Dermis blood vessel endothelial cell (primary cell): ENCODE measurements around the gene AQP1. TPM values are rescaled to one million over a fixed set of nuclear protein-coding genes. Genes with fewer than 3 reads are reported as not detected.

Source experiments
- DNase-seq: peaks from one replicate; pipeline ENCODE4 v3.0.0; 2010
- total RNA-seq: library from RNA; depleted of rRNA; stranded (reverse); fragments of >200 nt; gene quantifications from 2 replicates; pipeline ENCODE4 v1.2.3, GENCODE V29; 2014

Gene AQP1
- total RNA-seq, 1 donor from 2014 or later = 147 TPM

DNA sequence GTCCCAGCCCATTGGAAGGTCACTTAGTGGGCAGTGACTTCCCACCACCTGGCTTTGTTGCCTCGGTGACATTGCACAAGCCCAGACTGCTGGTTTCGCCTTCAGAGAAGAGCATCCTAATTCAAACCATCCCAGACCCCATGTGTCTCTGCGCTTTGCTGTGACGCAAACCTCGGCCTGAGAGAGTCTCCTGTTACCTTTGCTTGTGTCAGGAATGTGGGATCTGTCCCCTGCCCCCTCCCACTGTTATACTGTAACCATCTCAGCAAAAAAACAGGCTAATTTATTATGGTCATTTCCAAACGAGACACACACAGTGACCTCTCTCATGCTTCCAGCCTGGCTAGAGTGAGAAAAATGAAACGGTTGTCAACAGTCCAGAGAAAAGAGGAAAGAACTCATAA, 25.0 kb upstream of the AQP1 start:
- DNase-seq = no peak

DNA sequence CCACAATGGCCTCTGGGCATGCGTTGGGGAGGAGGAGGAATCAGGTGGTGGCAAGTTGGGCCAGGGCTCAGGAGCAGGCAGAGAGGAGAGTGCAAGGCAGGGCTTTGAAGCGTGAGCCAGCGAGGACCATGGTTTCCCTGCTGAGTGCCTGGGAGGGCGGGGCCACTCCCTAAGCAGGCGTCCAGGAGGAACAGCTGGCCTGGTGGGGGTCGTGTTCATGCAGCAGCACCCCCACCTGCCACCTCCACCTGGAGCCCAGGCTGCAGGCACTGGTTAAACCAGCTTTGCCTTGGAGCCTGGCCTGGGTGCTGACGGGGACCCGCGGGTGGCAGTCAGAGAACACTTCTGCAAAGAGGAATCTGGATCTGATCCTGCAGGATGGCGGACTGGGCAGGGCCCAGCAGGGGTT, 24.2 kb upstream of the AQP1 start:
- DNase-seq = no peak

- DNase-seq = peak; percentile 71
Observed at GRCh38 chr7:30888747-30889146, 22.9 kb upstream of the AQP1 start.

GRCh38 chr7:30890226-30890625, 21.4 kb upstream of the AQP1 start:
- DNase-seq = no peak

GRCh38 chr7:30893357-30893756, 18.3 kb upstream of the AQP1 start:
- DNase-seq = peak; percentile 94

DNA sequence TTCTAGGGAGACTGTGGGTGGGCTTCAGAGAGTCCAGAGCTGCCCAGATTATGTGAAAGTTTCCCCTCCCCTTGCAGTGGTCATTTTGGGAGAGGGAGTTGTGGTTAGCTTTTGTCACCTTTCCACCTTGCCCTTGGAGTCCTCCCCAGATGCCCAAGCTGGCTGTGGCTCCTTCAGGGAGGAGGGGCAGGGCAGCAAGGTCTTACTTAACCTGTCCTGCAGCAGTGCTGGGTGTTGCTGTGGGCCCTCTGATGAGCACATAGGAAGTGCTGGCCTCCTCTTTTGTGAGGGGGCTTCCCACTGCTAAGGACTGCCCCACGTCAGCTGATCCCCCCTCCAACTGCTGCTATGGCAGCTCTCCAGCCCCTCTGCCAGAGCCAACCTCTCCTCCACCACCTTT, 17.6 kb upstream of the AQP1 start:
- DNase-seq = no peak

DNA sequence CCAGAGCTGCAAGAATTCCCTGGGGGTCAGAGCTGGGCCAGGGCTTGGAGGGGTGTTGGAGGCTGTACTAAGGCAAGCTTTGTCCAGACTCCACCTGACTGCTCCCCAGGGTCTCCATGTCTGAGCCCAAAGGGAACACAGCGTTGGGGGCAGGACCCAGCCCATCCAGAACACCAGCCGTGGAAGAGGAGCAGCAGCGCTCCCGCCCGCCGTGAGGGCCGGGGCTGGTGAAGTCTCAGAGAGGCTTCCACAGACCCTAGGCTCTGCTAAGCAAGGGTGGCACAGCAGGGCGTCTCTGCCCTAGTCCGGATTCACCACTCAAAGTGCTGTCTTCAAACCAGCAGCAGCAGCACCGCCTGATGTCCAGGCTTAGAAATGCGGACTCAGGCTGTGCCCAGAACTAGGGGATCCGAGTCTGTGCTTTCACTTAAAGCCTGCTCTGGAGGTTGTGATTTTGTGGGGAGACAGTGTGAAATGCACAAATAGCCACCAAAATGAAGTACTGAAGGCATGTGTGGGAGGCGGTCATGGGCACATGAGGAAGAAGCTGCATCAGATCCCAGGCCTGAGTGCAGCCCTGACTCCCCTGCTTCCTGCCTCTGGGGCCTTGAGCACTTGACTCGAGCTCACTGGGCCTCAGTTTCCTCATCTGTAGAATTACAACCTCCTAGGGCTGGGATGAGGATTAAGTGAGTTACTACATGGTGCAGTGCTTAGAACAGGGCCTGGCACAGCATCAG, 16.6 kb upstream of the AQP1 start:
- DNase-seq = peak; percentile 52

GRCh38 chr7:30896036-30896435, 15.6 kb upstream of the AQP1 start:
- no peak for DNase-seq

GRCh38 chr7:30896783-30897637, 14.6 kb upstream of the AQP1 start:
- DNase-seq = no peak

- no peak for DNase-seq
Observed at GRCh38 chr7:30897770-30898169, 13.9 kb upstream of the AQP1 start.

- peak; percentile 68 for DNase-seq
Observed at GRCh38 chr7:30898411-30898810, 13.2 kb upstream of the AQP1 start.

DNA sequence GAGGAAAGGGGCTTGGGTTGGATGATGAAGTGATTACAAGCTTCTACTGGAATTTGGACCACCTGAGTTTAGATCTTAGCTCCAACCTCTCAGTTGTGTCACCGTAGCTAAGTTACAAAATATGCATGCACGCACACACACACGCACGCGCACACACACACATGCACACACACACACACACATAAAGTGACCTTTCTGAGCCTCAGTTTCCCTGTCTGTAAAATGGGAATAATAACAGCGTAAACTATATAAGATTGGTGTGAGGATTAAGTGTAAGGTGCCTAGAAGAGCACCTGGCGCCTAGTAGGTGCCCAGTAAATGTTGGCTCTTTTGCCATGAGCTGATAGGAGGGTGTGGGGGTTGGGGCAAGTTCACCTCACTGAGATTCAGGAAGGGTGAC, 12.6 kb upstream of the AQP1 start:
- no peak for DNase-seq

DNA sequence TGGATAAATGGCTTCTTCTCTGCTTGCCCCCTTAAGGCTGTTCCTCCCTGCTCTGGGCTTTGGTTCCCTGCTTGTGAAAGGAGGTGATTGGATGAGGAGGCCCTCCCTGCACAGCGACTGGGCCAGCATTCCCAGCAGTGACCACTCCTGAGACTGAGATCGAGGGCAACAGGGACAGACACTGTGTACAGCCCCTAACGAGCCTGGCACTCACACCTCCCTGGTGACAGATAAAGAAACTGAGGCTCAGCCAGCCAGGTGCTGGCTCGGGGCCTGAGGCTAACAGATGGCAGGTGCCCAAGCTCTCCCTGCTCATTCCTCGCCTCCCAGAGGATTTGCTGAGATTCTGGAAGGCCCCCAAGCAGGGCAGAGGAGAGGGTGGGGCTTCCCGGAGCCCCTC, 12.0 kb upstream of the AQP1 start:
- DNase-seq = no peak

DNA sequence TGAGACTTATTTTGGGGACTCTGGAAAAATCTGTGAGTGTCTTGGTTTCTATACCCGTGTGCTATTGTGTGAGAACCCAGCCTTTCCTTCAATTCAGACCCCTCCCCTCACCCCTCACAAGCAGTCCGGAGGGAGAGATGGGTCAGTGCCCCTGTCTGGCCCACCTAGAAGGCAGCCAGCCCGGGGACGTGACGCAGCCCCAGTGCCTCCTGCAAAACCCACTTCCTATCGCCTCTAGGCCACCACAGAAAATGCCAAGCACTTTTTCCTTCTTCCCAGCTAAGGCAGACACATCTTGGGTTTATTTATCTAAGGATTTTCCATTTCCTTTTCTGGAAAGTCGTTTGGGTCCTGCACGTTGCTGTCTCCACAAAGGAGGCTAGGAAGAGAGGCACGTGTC, 11.6 kb upstream of the AQP1 start:
- DNase-seq = no peak

DNA sequence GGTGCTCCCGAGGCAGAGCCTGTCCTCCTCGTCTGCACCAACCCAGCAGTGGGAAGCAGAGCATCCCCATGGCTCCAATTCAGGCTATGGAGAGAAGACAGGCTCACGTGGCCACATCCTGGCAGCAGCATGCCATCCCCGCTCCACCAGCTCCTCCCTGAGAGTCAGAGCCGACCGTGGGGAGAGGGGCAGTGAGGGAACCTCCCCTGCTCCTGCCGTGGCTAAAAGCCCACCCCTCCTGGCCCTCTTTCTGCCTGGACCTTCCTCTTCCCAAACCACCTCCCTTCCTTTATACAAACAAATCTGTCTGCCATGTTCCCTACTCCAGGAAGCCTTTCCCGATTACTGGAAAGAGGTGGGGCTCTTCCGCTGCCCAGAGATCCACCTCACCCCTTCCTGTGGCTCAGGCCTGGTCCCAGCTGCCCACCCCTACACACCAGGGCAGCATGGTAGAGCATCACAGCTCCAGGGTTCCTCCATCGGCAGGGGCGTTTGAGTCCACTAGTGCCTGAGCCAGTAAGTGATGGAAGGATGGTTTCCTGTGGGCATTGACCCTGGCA, 10.8 kb upstream of the AQP1 start:
- no peak for DNase-seq

DNA sequence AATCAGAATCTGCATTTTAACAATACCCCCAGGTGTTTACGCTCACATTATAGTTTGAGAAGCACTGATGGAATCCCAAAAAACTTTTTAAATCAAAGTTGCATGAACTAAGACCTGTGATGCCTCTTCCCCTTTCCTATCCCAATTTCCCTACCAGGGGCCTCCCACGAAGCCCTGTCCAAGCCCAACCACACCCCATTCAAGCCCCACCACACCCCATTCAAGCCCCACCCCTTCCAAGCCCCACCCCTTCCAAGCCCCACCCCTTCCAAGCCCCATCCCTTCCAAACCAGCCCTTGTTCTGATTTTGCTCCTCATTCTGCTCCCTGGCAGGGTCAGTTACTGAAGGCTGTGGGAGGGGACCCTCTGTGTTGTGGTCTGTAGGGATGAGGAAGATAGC, 9.8 kb upstream of the AQP1 start:
- no peak for DNase-seq

DNA sequence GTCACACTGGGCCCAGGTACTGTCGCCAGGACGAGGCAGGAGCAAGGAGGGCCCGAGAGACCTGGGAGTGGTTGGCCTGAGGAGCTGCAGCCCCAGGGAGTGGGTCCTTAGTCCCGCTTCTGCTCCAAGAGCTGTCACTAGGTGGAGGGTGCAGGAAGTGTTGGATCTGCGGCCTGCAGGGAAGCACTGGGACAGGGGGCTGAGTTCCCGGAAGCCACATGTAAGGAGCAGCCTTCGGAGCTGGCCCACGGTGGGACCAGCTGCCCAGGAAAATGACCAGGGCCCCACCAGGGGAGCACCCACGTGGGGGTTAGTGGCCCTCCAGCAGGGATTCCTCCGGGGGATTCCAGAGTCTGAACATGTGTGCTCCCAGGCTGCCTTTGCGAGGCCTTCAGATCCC, 9.2 kb upstream of the AQP1 start:
- DNase-seq = no peak

GRCh38 chr7:30903146-30903545, 8.5 kb upstream of the AQP1 start:
- no peak for DNase-seq

GRCh38 chr7:30904561-30904960, 7.1 kb upstream of the AQP1 start:
- no peak for DNase-seq

GRCh38 chr7:30905078-30906012, 6.3 kb upstream of the AQP1 start:
- DNase-seq = no peak

- DNase-seq = no peak
Observed at GRCh38 chr7:30906014-30906413, 5.6 kb upstream of the AQP1 start.

DNA sequence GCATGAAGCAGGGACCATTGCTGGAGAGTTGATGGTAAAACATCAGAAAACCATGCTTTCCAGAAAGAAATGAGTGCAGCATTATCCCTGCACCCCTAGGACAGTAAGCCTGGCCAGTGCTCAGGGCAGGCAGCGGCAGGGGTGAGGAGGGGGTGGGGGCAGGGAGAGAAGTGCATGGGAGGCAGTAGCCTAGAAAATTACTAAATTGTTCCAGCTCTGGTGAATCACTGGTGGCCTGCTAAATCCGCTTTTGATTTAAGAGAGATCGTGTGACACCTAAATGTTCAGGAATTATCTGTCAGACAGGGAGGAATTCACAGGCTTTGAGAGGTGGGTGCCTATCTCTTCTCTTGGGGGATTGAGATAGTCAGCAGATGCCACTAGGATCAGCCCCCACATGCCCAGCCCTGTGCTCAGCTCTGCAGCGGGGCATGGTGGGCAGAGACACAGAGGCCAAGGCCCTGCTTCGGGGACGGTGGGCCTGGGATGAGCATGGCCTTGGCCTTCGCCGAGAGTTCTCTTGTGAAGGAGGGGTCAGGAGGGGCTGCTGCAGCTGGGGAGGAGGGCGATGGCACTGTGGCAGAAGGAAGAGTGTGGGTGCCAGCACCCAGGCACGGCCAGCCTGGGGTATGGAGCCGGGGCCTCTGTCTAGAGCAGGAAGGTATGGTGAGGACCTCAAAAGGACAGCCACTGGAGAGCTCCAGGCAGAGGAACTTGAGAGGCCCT, 5.0 kb upstream of the AQP1 start:
- DNase-seq = no peak
